Measurements from ENCODE around the gene DDX17.

GRCh38 chr22:38513063-38513462 lies 7.0 kb upstream of the DDX17 start:
- TF ChIP-seq EZH2 (IDR thresholded peaks at IDR 0.05; ENCODE audit: borderline replicate concordance, insufficient read depth, low read length, poor library complexity, severe bottlenecking), result no peak
- peak; percentile 46 for TF ChIP-seq CTCF (IDR thresholded peaks at IDR 0.05; ENCODE audit: poor library complexity, severe bottlenecking)
- TF ChIP-seq REST (IDR thresholded peaks at IDR 0.05; ENCODE audit: borderline replicate concordance), result no peak
- no peak for TF ChIP-seq EP300 (conservative IDR thresholded peaks at IDR 0.05; ENCODE audit: poor library complexity, severe bottlenecking)
- no peak for TF ChIP-seq POLR2AphosphoS5 (IDR thresholded peaks at IDR 0.05)
- no peak for TF ChIP-seq RAD21 (conservative IDR thresholded peaks at IDR 0.05)

Data from neural cell (in vitro differentiated cells).